Endothelial cell (in vitro differentiated cells): ENCODE data around the gene TPO. TPM values are rescaled to one million over a fixed set of nuclear protein-coding genes. Genes with fewer than 3 reads are reported as not detected.

ENCODE experiments used
- DNase-seq: peaks from one replicate; pipeline ENCODE4 v3.0.0; 2021; ENCODE audit warnings: low spot score
- H3K27ac Mint-ChIP-seq: one replicate; pipeline ENCODE4 v1.8.0; 2021; ENCODE audit warnings: mixed read lengths, inconsistent platforms; ENCODE audit not compliant: unreplicated experiment
- H3K27me3 Mint-ChIP-seq: one replicate; pipeline ENCODE4 v1.8.0; 2021; ENCODE audit warnings: mild to moderate bottlenecking, moderate library complexity, mixed read lengths, inconsistent platforms; ENCODE audit not compliant: unreplicated experiment
- H3K36me3 Mint-ChIP-seq: one replicate; pipeline ENCODE4 v1.8.0; 2021; ENCODE audit warnings: mild to moderate bottlenecking, low read depth, mixed read lengths, inconsistent platforms; ENCODE audit not compliant: unreplicated experiment
- H3K4me1 Mint-ChIP-seq: one replicate; pipeline ENCODE4 v1.8.0; 2021; ENCODE audit warnings: mild to moderate bottlenecking, mixed read lengths, inconsistent platforms; ENCODE audit not compliant: unreplicated experiment
- H3K4me3 Mint-ChIP-seq: one replicate; pipeline ENCODE4 v1.8.0; 2021; ENCODE audit warnings: mild to moderate bottlenecking, mixed read lengths, inconsistent platforms; ENCODE audit not compliant: unreplicated experiment
- H3K9me3 Mint-ChIP-seq: one replicate; pipeline ENCODE4 v1.8.0; 2021; ENCODE audit warnings: mixed read lengths, inconsistent platforms; ENCODE audit not compliant: unreplicated experiment
- total RNA-seq: library from RNA; stranded (reverse); fragmentation: NEBNext Ultra II Directional; extraction: Animal tissue kit (Norgen Biotek cat#: 25700); gene quantifications from one replicate; pipeline ENCODE4 v1.2.1, GENCODE V29; 2021; ENCODE audit not compliant: unreplicated experiment
- TF ChIP-seq, protein P1 (sequence below): fragments of 200-600 bp; sonication (generic); IDR thresholded peaks from one replicate; pipeline ENCODE4 v1.5.0; 2021; ENCODE audit warnings: antibody characterized with exemption; ENCODE audit not compliant: unreplicated experiment

Gene TPO
- total RNA-seq, 1 donor from 2014 or later = 0.41 TPM

GRCh38 chr2:1493431-1494126 lies 80.3 kb downstream of the TPO start:
- Mint-ChIP-seq H3K27me3 (peaks cover 12% of the 10 kb centered on the region), H3K4me3 (no peak overlapping the region), H3K4me1 (no peaks in the 10 kb centered on the region), H3K36me3 (peaks cover 4% of the 10 kb centered on the region), H3K27ac (no peak overlapping the region), H3K9me3 (no peaks in the 10 kb centered on the region)
- TF ChIP-seq, protein P1, sequence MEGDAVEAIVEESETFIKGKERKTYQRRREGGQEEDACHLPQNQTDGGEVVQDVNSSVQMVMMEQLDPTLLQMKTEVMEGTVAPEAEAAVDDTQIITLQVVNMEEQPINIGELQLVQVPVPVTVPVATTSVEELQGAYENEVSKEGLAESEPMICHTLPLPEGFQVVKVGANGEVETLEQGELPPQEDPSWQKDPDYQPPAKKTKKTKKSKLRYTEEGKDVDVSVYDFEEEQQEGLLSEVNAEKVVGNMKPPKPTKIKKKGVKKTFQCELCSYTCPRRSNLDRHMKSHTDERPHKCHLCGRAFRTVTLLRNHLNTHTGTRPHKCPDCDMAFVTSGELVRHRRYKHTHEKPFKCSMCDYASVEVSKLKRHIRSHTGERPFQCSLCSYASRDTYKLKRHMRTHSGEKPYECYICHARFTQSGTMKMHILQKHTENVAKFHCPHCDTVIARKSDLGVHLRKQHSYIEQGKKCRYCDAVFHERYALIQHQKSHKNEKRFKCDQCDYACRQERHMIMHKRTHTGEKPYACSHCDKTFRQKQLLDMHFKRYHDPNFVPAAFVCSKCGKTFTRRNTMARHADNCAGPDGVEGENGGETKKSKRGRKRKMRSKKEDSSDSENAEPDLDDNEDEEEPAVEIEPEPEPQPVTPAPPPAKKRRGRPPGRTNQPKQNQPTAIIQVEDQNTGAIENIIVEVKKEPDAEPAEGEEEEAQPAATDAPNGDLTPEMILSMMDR = no peak
- no peak for DNase-seq

GRCh38 chr2:1494257-1494656 lies 81.0 kb downstream of the TPO start:
- Mint-ChIP-seq H3K27ac (no peak overlapping the region), H3K4me1 (no peaks in the 10 kb centered on the region), H3K9me3 (no peaks in the 10 kb centered on the region), H3K4me3 (no peak overlapping the region), H3K27me3 (peaks cover 8% of the 10 kb centered on the region), H3K36me3 (peaks cover 4% of the 10 kb centered on the region)
- TF ChIP-seq, protein P1 = no peak
- DNase-seq = no peak

DNA sequence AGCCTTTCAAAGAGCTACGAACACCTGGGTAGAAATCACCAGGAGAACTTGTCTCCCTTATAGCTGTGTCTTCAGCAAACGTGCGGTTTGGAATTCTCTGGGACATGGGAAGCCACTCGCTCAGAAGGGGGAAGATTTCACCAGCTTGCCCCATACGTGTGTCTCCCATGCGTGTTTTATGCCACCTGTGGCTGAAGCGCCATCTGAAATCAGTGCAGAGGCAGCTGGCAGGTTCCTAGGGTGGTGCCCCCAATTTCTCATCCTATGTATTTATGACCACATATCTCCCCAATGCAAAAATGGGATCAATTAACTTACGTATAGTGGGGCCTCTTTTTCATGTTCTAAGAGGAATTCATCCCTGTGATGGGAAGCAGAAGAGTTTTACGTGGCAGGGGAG lies 81.6 kb downstream of the TPO start:
- Mint-ChIP-seq H3K9me3 (no peaks in the 10 kb centered on the region), H3K27ac (no peak overlapping the region), H3K4me1 (no peaks in the 10 kb centered on the region), H3K36me3 (no peaks in the 10 kb centered on the region), H3K4me3 (no peak overlapping the region), H3K27me3 (peaks cover 10% of the 10 kb centered on the region)
- TF ChIP-seq, protein P1 = no peak
- DNase-seq = no peak

DNA sequence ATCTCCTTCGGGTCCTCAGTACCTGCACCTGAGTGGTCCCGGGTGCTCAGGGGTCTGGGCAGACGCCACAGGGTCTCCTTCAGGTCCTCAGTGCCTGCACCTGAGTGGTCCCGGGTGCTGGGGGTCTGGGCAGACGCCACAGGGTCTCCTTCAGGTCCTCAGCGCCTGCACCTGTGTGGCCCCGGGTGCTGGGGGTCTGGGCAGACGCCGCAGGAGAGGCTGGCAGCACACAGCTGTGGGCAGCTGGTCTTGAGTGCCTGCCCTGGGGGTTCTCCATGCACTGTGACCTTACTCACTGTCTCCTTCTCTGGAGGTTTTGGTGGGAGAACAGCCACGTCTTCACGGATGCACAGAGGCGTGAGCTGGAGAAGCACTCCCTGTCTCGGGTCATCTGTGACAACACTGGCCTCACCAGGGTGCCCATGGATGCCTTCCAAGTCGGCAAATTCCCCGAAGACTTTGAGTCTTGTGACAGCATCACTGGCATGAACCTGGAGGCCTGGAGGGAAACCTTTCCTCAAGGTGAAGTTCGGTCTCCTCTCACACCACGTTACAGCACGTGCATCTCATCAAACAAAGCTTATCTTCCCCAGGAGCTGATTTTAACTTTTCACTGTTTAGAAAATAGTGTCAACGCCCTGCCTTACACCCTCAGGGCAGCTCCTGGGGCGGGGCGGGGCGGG lies 82.6 kb downstream of the TPO start:
- Mint-ChIP-seq H3K4me1 (no peaks in the 10 kb centered on the region), H3K27me3 (peaks cover 10% of the 10 kb centered on the region), H3K27ac (no peak overlapping the region), H3K4me3 (no peak overlapping the region), H3K9me3 (no peaks in the 10 kb centered on the region), H3K36me3 (no peaks in the 10 kb centered on the region)
- no peak for DNase-seq
- TF ChIP-seq, protein P1 = no peak

GRCh38 chr2:1496359-1496821 lies 83.1 kb downstream of the TPO start:
- H3K27me3 Mint-ChIP-seq = peaks cover 10% of the 10 kb centered on the region
- H3K4me3 Mint-ChIP-seq = no peak overlapping the region
- H3K9me3 Mint-ChIP-seq = no peaks in the 10 kb centered on the region
- H3K4me1 Mint-ChIP-seq = no peaks in the 10 kb centered on the region
- no peak for DNase-seq
- H3K36me3 Mint-ChIP-seq = no peaks in the 10 kb centered on the region
- TF ChIP-seq, protein P1 = no peak
- no peak overlapping the region for H3K27ac Mint-ChIP-seq
